Right kidney (tissue), 1 donor: ENCODE results near the gene METRN.
A peak's percentile ranks its signal among the peaks of the same experiment; 100 is the strongest.
"Not testable (repeated sequence)": the region's sequence is repeated elsewhere in the genome, so short reads cannot be mapped to it uniquely, and the experiment has no call there.

Experiments used
- DNase-seq: peaks from one replicate; pipeline ENCODE4 v3.0.0-alpha.2; 2016

Gene METRN

GRCh38 chr16:734981-735881, 20.3 kb downstream of the METRN start:
- DNase-seq: no peak

- DNase-seq: no peak
Observed at GRCh38 chr16:735982-736453, 21.1 kb downstream of the METRN start.

GRCh38 chr16:736936-737481, 22.1 kb downstream of the METRN start:
- DNase-seq: no peak

GRCh38 chr16:739560-740458, 24.9 kb downstream of the METRN start:
- DNase-seq: peak; percentile 46

GRCh38 chr16:740459-740763, 25.5 kb downstream of the METRN start:
- no peak for DNase-seq

- peak; percentile 96 for DNase-seq
Observed at GRCh38 chr16:740764-741505, 26.0 kb downstream of the METRN start, which contains the start of gene CIAO3. CIAO3 (minus strand) TSS chr16:740997; CDS start chr16:740985, 12 bp downstream.

- DNase-seq: no peak
Observed at GRCh38 chr16:741986-742629, 27.2 kb downstream of the METRN start.

GRCh38 chr16:742894-743293, 28.0 kb downstream of the METRN start:
- not testable (repeated sequence) for DNase-seq

- DNase-seq: no peak
Observed at GRCh38 chr16:743794-744500, 29.0 kb downstream of the METRN start.

- DNase-seq: no peak
Observed at GRCh38 chr16:745739-746138, 30.8 kb downstream of the METRN start.

GRCh38 chr16:746637-747036, 31.7 kb downstream of the METRN start:
- DNase-seq: no peak

GRCh38 chr16:747978-748746, 33.2 kb downstream of the METRN start:
- no peak for DNase-seq

GRCh38 chr16:749010-749409, 34.1 kb downstream of the METRN start:
- DNase-seq: no peak

- no peak for DNase-seq
Observed at GRCh38 chr16:750485-750884, 35.6 kb downstream of the METRN start.

GRCh38 chr16:751152-752006, 36.5 kb downstream of the METRN start:
- no peak for DNase-seq

- no peak for DNase-seq
Observed at GRCh38 chr16:752007-752312, 37.0 kb downstream of the METRN start.

GRCh38 chr16:754121-754607, 39.2 kb downstream of the METRN start:
- not testable (repeated sequence) for DNase-seq

- no peak for DNase-seq
Observed at GRCh38 chr16:754656-755055, 39.7 kb downstream of the METRN start.

GRCh38 chr16:756428-756827, 41.5 kb downstream of the METRN start:
- no peak for DNase-seq
